ENCODE results near the gene REEP5. TPM values are rescaled to one million over a fixed set of nuclear protein-coding genes. Genes with fewer than 3 reads are reported as not detected.

REEP5 gene
- total and polyA plus RNA-seq, 8 donors = 64.8 to 121 (median 70.5) TPM

- ATAC-seq = no peak
- H3K9me3 ChIP-seq = no peaks in the 10 kb centered on the region
- H3K27ac ChIP-seq = peak overlapping the region in 1 of 2 donors; percentile 49
- intact Hi-C loops (cut with DNase I) = no loop called here
- TF ChIP-seq CTCF (IDR thresholded peaks at IDR 0.05) = no peak
- peaks cover 5 to 78% of the 10 kb centered on the region in 2 donors for H3K4me1 ChIP-seq
- H3K36me3 ChIP-seq = peaks cover 0 to 34% of the 10 kb centered on the region in 2 donors
- no peaks in the 10 kb centered on the region for H3K27me3 ChIP-seq
- no peak for DNase-seq
- H3K4me3 ChIP-seq = no peak overlapping the region
Measured at GRCh38 chr5:112918136-112918535, 3.9 kb downstream of the REEP5 start.

GRCh38 chr5:112917453-112917995, 4.5 kb downstream of the REEP5 start:
- Histone ChIP-seq H3K4me3 (no peak overlapping the region), H3K27me3 (no peaks in the 10 kb centered on the region), H3K4me1 (peaks cover 5 to 78% of the 10 kb centered on the region in 2 donors), H3K9me3 (no peaks in the 10 kb centered on the region), H3K36me3 (peaks cover 0 to 34% of the 10 kb centered on the region in 2 donors), H3K27ac (no peak overlapping the region)
- ATAC-seq (no peak), DNase-seq (no peak)
- TF ChIP-seq CTCF (IDR thresholded peaks at IDR 0.05) = no peak
- intact Hi-C loops (cut with DNase I) = no loop called here

GRCh38 chr5:112915831-112916230, 6.2 kb downstream of the REEP5 start:
- H3K9me3 ChIP-seq = no peaks in the 10 kb centered on the region
- no peak for TF ChIP-seq CTCF (IDR thresholded peaks at IDR 0.05)
- H3K27me3 ChIP-seq = no peaks in the 10 kb centered on the region
- peaks cover 5 to 77% of the 10 kb centered on the region in 2 donors for H3K4me1 ChIP-seq
- H3K36me3 ChIP-seq = peaks cover 0 to 39% of the 10 kb centered on the region in 2 donors
- no peak for DNase-seq
- intact Hi-C loops (cut with DNase I) = no loop called here
- H3K27ac ChIP-seq = no peak overlapping the region
- no peak for ATAC-seq
- H3K4me3 ChIP-seq = no peak overlapping the region

GRCh38 chr5:112914584-112914983, 7.4 kb downstream of the REEP5 start:
- Histone ChIP-seq H3K27me3 (no peaks in the 10 kb centered on the region), H3K4me1 (peaks cover 0 to 65% of the 10 kb centered on the region in 2 donors), H3K4me3 (no peak overlapping the region), H3K27ac (no peak overlapping the region), H3K9me3 (no peaks in the 10 kb centered on the region), H3K36me3 (peaks cover 0 to 49% of the 10 kb centered on the region in 2 donors)
- intact Hi-C loops (cut with DNase I) = no loop called here
- TF ChIP-seq CTCF (IDR thresholded peaks at IDR 0.05) = no peak
- peak; percentile 43 for ATAC-seq
- no peak for DNase-seq

GRCh38 chr5:112910529-112910928, 11.5 kb downstream of the REEP5 start:
- ATAC-seq = no peak
- intact Hi-C loops (cut with DNase I) = no loop called here
- H3K4me1 ChIP-seq = peaks cover 0 to 27% of the 10 kb centered on the region in 2 donors
- H3K36me3 ChIP-seq = peaks cover 0 to 42% of the 10 kb centered on the region in 2 donors
- no peaks in the 10 kb centered on the region for H3K27me3 ChIP-seq
- no peaks in the 10 kb centered on the region for H3K9me3 ChIP-seq
- H3K27ac ChIP-seq = no peak overlapping the region
- H3K4me3 ChIP-seq = no peak overlapping the region
- DNase-seq = no peak
- no peak for TF ChIP-seq CTCF (IDR thresholded peaks at IDR 0.05)

Data from left lung (tissue), 10 donors.